GM20000 (cell line): ENCODE data around the gene SGPP2.

Experiments
- DNase-seq: peaks from one replicate; pipeline ENCODE4 v3.0.0; 2012; ENCODE audit warnings: low spot score
- CTCF ChIP-seq: IDR thresholded peaks from 2 replicates; pipeline ENCODE4 v1.5.1; 2012; ENCODE audit warnings: mild to moderate bottlenecking, control low read depth; ENCODE audit errors: extremely low read depth, missing control alignments

The SGPP2 gene

DNA sequence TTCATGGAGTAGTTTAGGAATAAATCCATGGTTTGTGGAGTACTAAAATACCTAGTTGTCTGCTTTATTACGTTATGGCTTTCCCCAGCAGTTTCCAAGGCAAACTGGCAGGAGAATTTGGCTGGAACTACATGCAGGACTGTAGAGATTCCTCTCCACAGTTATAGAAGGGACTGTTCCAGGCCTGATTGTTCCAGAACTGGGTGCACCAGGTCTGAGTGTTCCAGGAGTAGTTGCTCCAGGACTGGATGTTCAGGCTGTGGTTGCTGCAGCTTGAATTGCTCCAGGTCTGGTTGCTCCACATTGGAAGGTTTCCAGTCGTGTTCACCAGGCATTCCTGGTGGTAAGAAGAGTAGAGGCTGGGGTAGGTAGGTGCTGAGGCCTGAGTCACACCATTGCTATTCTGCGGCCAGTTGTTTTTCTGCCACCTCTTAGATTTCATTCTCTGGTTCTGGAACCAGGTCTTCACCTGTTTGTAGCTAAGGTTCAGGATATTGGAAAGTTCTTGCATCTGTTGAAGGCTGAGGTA lies 28.1 kb downstream of the SGPP2 start:
- no peak for TF ChIP-seq CTCF
- no peak for DNase-seq

DNA sequence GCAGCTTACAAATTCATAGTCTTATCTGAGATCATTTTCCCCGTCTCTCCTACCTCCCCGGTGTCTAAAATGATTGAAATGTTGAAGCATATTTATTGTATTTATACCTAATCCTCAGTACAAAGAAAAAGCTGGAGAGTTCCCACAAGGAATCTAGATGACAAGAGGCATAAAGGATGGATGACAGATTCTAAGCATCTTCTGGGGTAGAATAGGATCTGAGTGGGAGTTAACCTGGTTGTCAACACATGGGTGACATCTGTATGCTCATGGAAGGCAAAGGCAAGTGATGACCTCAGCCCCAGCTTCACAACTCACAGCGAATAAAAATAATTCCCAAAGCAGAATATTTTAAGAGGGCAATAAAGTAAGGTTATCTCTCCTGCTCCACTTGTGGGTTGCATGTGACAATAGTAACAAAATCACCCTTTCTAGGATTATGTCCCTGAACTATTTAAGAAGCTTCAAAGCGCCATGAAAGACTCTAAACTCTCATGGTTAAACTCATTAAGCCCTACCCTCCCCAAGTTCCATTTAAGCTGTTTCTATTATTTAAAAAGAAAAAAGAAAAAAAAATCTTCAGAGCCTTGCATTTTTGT lies 32.2 kb downstream of the SGPP2 start:
- TF ChIP-seq CTCF, result no peak
- no peak for DNase-seq

DNA sequence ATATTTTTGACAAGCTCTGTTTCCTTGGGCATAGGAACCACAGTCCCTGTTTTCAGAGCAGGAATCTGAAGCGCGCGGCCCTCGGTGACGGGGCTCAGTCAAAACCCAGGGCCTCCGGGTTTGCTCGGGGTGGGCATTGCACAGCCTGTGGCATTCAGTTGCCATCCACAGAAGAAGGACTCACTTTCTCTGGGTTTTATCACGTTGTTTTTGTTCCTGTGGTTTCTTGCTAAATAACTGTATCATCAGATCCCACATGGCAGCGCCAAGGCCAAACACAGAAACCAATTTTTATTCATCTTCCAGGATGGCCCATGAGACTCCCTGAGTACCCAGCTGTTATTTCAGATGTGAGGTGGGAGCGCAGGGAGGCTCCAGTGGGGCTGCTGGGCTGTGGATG lies 35.6 kb downstream of the SGPP2 start:
- no peak for TF ChIP-seq CTCF

GRCh38 chr2:222465746-222466145 lies 41.4 kb downstream of the SGPP2 start:
- no peak for DNase-seq
- no peak for TF ChIP-seq CTCF

More for the DNA sequence above, 35.6 kb downstream of the SGPP2 start:
- DNase-seq, result no peak

DNA sequence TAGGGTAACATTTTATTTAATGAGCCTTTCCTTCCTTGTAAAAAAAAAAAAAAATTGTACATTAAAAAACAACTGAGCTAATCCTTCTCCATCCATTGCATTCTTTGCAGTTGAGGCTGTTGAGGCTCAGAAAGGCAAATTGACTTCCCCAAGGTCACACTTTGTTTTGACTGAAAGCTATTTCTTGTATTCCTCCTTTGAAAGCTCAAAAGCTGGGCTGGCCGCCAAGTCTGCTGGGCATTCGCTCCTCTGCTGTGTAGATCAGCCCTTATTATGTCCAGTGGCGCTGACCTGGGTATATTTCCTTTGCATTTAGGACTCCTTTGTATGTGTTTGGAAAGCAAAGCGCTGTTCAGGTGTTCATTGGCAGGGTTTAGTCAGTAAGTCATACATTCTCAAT lies 44.0 kb downstream of the SGPP2 start:
- no peak for TF ChIP-seq CTCF
- no peak for DNase-seq

DNA sequence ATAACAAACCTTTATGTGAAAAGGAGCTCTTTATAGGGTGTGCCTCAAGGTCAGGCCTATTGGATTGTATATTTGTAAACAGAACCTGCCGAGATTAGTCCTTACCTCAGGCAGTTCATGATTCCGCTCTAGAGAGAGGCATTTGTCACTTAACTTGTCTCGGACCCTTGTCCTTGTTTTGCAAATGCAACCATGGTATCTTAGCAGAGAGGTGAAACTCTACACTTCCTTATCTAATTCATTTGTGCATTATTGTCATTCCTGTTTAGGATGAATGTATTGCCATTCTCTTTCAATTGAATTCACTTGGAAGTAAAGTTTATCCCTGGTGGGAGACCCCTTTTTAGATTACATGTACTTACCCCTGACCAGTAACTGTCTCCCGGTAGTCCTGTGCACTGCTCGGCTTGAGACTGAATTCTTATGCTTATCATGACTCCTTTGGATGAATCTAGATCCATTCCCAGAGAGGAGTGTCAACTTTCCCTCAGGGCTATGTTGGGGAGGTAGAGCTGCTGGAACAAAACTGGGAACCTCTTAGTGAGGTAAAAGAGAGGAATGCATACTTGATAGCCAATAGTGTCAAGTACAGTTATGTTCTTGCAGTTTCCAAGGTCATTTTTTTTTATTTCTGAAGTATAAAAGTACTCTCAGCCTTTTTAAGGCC lies 46.6 kb downstream of the SGPP2 start:
- no peak for TF ChIP-seq CTCF
- DNase-seq, result no peak

DNA sequence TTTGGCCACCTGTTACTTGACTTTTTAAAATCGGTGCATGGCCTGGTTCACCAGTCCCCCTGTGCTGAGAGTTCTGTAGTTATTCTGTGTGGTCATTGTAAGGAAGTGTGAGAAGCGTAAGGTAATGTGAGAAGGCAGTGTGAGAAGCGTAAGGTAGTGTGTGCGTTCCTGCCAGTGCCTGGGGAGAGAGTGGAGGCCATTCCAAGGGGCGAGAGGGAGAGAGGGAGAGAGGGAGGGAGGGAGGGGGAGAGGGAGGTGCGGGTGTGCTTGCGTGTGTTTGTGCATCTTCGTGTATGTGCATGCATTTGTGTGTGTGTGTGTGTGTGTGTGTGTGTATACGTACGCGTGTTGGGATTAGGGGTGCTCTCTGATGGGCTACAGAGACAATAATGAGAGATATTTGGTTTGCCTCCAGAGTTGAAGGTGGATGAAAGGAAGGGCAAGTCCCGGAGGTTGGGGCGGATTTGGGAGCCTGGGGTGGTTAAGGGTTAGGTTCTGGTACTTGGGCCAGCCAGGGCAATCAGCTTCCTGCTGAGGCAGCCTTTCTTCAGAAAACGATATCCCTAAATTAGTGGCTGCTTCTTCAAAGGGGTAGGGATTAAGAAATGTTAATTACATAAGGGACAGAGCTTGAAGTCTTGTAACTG lies 53.7 kb downstream of the SGPP2 start:
- no peak for DNase-seq
- no peak for TF ChIP-seq CTCF
